GM18519 (cell line): ENCODE results near the gene L1TD1.
"Not testable (repeated sequence)": the region's sequence is repeated elsewhere in the genome, so short reads cannot be mapped to it uniquely, and the experiment has no call there.

Experiments used
- ATAC-seq: cut with Tn5 transposase; IDR thresholded peaks from one replicate; pipeline ENCODE4 v1.9.1; 2021; ENCODE audit warnings: mild to moderate bottlenecking, moderate library complexity; ENCODE audit not compliant: unreplicated experiment, low FRiP score

The L1TD1 gene

GRCh38 chr1:62233926-62234450, 39.3 kb downstream of the L1TD1 start:
- ATAC-seq: no peak

GRCh38 chr1:62234688-62235087, 40.0 kb downstream of the L1TD1 start:
- no peak for ATAC-seq

- no peak for ATAC-seq
Measured at GRCh38 chr1:62235576-62235975, 40.9 kb downstream of the L1TD1 start.

DNA sequence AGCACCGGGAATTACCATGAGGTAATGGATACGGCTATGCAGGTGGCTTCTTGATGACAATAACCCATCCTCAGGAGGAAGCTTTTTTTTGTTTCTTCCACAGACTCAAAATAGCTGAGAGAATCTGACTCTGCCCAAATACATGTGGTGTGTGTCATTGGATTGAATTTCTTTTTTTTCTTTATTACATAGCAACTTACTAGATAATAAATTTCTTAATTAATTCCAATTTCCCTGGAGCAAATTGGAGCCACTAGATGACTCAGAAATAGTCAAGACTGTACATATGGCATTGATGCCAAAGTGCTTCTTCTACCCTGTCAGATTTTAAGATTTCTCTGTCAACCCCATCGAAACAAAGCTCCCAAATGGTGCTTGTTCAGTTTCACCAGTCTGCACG, 42.7 kb downstream of the L1TD1 start:
- ATAC-seq: no peak

DNA sequence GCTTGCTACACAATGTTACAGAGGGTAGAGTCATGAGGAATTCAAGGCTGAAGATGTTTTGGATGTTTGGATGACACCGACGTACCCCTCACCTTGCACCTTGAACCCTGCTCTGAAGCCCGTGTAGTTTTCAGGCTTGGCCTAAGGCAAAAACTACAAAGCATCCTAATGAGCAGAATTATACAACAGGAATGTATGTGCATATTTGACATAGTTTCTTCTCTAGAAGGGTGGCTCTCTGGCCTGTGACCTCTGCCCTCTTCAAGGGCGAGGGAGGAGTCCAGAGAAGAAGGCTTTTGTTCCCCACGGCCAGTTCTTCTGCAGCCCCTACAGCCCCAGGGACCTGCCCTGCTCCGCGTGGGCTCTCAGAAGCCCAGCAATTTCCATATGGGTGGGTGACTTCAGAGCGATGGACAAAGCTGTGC, 43.3 kb downstream of the L1TD1 start:
- ATAC-seq: no peak

DNA sequence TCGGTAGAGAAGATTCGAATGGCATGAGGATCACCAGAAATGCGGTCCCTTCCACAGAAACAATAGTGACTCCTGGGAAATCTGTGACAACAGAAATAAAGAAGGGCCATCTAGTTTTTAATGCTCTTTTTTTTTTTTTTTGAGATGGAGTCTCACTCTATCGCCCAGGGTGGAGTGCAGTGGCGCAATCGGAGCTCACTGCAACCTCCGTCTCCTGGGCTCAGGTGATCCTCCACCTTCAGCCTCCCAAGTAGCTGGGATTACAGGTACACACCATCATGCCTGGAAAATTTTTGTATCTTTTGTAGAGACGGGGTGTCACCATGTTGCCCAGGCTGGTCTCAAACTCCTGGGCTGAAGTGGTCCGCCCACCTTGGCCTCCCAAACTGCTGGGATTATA, 43.9 kb downstream of the L1TD1 start:
- no peak for ATAC-seq

- not testable (repeated sequence) for ATAC-seq
Measured at GRCh38 chr1:62239652-62240403, 45.2 kb downstream of the L1TD1 start.

DNA sequence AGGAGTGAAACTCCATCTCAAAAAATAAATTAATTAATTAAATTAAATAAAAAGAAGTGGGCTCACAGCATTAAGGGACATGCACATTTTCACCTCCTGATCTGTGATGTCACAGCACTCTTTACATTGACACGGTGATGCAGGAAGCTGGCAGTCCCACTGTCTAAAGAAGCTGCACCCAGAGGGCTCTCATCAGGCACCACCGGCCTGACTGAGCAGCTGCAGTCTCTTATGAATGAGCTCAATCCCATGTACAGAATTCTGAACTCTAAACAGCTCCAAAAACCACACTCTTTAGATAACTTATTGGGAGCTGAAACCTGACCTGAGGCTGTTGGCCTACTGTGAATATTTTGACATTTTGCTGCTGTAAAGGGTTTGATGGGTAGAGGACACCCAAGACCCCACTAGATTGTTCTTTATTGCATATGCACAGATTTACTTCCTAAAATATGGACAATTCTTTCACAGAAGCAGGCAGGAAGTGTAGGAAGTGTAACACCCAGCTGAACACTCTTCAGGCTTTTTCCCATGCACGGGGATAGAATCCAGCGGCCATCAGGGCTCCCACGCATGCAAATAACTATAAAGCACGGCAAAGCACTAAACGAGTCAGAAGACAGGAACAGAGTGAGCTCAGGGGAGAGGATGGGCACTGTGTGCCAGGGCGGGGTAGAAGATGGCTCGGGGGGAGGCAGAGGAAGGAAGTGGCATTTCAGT, 46.2 kb downstream of the L1TD1 start:
- no peak for ATAC-seq

DNA sequence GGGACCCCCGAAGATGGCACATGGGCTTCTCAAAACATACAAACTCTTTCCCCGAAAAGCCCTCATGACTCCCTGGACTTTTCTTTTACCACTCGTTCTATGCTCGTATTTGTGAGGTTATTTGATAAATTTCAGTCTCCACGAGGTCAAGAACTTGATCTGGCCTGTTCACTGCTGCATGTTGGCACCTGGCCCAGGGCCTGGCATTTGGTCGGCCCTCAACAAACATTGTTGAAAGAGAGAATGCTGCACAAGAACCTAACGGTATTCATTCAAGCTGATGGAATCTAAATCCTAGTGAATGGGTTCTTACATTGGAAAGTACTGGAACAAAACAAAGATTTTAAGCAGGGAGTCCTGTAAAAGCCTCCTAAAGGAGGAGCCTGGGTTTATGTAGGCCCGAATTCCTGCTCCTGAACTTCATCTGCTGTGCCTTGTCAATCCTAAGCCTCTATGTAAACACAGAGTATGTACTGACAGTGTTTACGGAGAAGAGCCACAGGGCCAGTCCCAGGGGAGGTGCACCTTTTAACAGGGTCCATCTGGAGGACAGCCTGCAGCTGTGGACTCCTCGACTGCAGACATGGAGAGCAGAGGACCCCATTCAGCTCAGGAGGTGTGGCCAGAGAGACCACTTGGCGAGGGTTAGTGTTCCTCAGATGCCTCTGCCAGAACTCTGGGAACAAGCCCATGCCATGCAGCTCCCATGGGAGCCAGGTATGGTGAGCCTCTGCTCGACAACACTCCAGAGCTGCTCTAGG, 46.9 kb downstream of the L1TD1 start:
- ATAC-seq: no peak

GRCh38 chr1:62244380-62244779, 49.7 kb downstream of the L1TD1 start:
- not testable (repeated sequence) for ATAC-seq

DNA sequence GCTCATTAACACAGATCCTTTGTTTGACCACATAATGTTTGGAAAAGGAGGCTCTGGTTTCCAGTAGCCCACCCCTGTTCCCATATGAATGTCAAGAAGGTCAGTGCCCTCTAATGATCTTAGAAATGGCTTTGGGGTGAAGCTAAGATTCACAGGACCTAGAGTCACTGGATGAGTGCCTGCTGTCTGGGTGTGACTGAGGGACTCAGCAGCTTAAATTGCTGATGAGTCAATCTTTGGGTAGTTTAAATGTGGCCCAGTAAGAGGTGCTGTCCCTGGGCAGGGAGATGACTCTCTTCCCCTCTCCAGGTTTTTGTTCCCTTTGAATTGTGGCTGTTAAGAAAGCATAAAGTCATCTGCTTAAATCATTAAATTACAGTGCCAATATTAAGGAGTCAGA, 50.6 kb downstream of the L1TD1 start:
- ATAC-seq: no peak

- no peak for ATAC-seq
Measured at GRCh38 chr1:62247391-62248168, 52.9 kb downstream of the L1TD1 start.

GRCh38 chr1:62250126-62250726, 55.6 kb downstream of the L1TD1 start:
- ATAC-seq: no peak

- ATAC-seq: no peak
Measured at GRCh38 chr1:62259551-62259950, 64.9 kb downstream of the L1TD1 start.

DNA sequence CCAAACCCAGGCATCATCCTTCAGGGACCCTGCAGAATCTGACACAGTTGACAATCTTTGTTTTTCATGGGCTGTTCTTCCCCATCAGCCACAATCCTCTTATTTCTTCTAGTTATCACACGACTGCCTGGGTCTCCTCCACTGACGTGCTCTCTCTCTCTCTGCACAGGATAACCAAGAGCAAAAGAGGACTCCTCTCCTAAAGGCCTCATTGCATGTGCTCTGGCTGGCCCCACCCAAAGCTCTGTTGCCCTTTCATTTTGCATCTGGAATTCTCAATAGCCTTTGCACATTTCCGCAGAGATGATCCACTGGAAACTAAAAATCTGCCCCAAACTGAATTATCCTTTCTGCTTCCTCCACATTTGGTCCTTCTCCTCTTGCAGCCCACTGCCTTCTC, 66.0 kb downstream of the L1TD1 start:
- ATAC-seq: no peak
